Heart left ventricle (tissue), 16 donors: ENCODE data around the gene SCLT1. TPM values are rescaled to one million over a fixed set of nuclear protein-coding genes. Genes with fewer than 3 reads are reported as not detected.

Experiments used
- ATAC-seq, 4 donors: fragments of 200-7000 bp; cut with Tn5 transposase; one replicate each; pipeline ENCODE4 v1.9.1; 2020 to 2022; ENCODE audit warnings: moderate library complexity in 4 of 4, mild to moderate bottlenecking in 3 of 4, moderate number of reproducible peaks in 1 of 4
- DNase-seq, 5 donors: peaks; one replicate each; pipeline ENCODE4 v3.0.0-alpha.2; 2020
- H3K27ac ChIP-seq, 12 donors: fragments of 200-600 bp; sonication (generic) in 4 of 12; one replicate each; pipeline versions ENCODE4 v1.5.0 to v1.8.0; 2016 to 2022; ENCODE audit warnings: mild to moderate bottlenecking in 2 of 12
- H3K27me3 ChIP-seq, 9 donors: fragments of 200-600 bp; sonication (generic) in 2 of 9; one replicate each; pipeline versions ENCODE4 v1.5.1 to v1.8.0; 2016 to 2022; ENCODE audit warnings: mild to moderate bottlenecking in 3 of 9
- H3K36me3 ChIP-seq, 9 donors: fragments of 200-600 bp; sonication (generic) in 2 of 9; one replicate each; pipeline versions ENCODE4 v1.5.0 to v1.8.0; 2018 to 2022; ENCODE audit warnings: mild to moderate bottlenecking in 2 of 9
- H3K4me1 ChIP-seq, 12 donors: fragments of 200-600 bp; sonication (generic) in 4 of 12; one replicate each; pipeline versions ENCODE4 v1.5.0 to v1.8.0; 2016 to 2022; ENCODE audit warnings: mild to moderate bottlenecking in 3 of 12
- H3K4me3 ChIP-seq, 12 donors: fragments of 200-600 bp; sonication (generic) in 4 of 12; one replicate each; pipeline versions ENCODE4 v1.5.0 to v1.8.0; 2017 to 2022; ENCODE audit warnings: mild to moderate bottlenecking in 9 of 12, moderate library complexity in 4 of 12
- H3K9me3 ChIP-seq, 12 donors: fragments of 200-600 bp; sonication (generic) in 4 of 12; one replicate each; pipeline versions ENCODE4 v1.5.0 to v1.8.0; 2016 to 2022; ENCODE audit warnings: mild to moderate bottlenecking in 1 of 12
- CTCF ChIP-seq, 12 donors: fragments of 200-600 bp; sonication (generic) in 4 of 12; IDR thresholded peaks; one replicate each; pipeline versions ENCODE4 v1.5.0 to v1.8.0; 2018 to 2022; ENCODE audit warnings: antibody characterized with exemption in 12 of 12, mild to moderate bottlenecking in 5 of 12
- POLR2A ChIP-seq, 2 donors: fragments of 450-650 bp; IDR thresholded peaks; one replicate each; pipeline ENCODE4 v1.6.1; 2017; ENCODE audit warnings: antibody characterized with exemption in 2 of 2, mild to moderate bottlenecking in 2 of 2, moderate library complexity in 2 of 2
- WGBS, 4 donors: extraction: QIAGEN DNeasy Blood & Tissue Kit in 2 of 4; methylation state at CpG; one replicate each; pipeline versions ENCODE4 v1.1.5 to v1.1.7; 2013 to 2018; 5-methylcytosine and 5-hydroxymethylcytosine counted together
- intact Hi-C, 10 donors: fragments of 100-400 bp; cut with DNase I; formaldehyde crosslinking; loops; one replicate each; pipeline versions ENCODE4 v1.11.1 to v1.14.2; 2022
- polyA plus RNA-seq, 2 donors: library from polyadenylated mRNA; stranded (reverse); fragments of 200-250 nt; gene quantifications; one replicate each; pipeline ENCODE4 v1.2.3, GENCODE V29; 2013
- total RNA-seq, 9 donors: library from RNA; depleted of rRNA in 2 of 9; stranded (reverse); fragments of >200 nt in 2 of 9; fragmentation: NEBNext Ultra II Directional in 3 of 9; extraction: Animal tissue kit (Norgen Biotek cat#: 25700) in 3 of 9; gene quantifications; one replicate each; pipeline versions ENCODE4 v1.1.0 to v1.2.4, GENCODE V29; 2016 to 2023
- donor health status: ischemic (EF 13 %, LVEDD 7.1; RV severe dilation, severe dysfunction).
- donor health status: healthy with polysubstance abuse.
- donor health status: DM: no; HTN: yes; CAD: no.
- donor health status: DM: no; HTN: no; CAD: no.
- donor health status: ischemic (EF 25% LVEDD 6.9; RV normal size, moderate dysfunction).
- donor health status: ischemic (EF 25% LVEDD 5.7; RV mildly dilated, moderate dysfunction).
- donor health status: healthy.
- donor health status: DM: yes; HTN: yes; CAD: no.
- donor health status: ischemic (EF 35%, LVEDD 5.7; RV mildly dilated, moderate dysfunction).
- donor health status: nonischemic (EF 11% LVEDD 7.7; RV severe dilation, severe dysfunction).
- donor health status: DM: yes; HTN: yes; CAD: no.
- donor health status: PGD.
- donor health status: ischemic (EF 29% LVEDD 5.4; RV normal size, mild dysfunction).
- donor health status: nonischemic (EF 23%, LVEDD 6.1; RV moderate dilation, normal function).

The SCLT1 gene
- total and polyA plus RNA-seq, 11 donors: 3.4 to 13.7 (median 10.1) TPM

GRCh38 chr4:128868758-128869157, 224.6 kb downstream of the SCLT1 start:
- peaks cover 0 to 97% (median 74%) of the 10 kb centered on the region in 9 donors for H3K36me3 ChIP-seq
- TF ChIP-seq CTCF (IDR thresholded peaks at IDR 0.05) (no peak), POLR2A (IDR thresholded peaks at IDR 0.05) (no peak)
- no peaks in the 10 kb centered on the region for H3K9me3 ChIP-seq
- H3K27me3 ChIP-seq: no peaks in the 10 kb centered on the region
- H3K4me3 ChIP-seq: no peak overlapping the region
- WGBS, 4 donors: 91 to 98% (median 95%) methylated on average over 3 of the region's 3 CpGs
- H3K27ac ChIP-seq: no peak overlapping the region
- DNase-seq (no peak), ATAC-seq (no peak)
- peaks cover 0 to 1% (median 0%) of the 10 kb centered on the region in 12 donors for H3K4me1 ChIP-seq
- intact Hi-C loops: loop anchor here in 6 of 10 donors (5.0 to 10.0 kb wide), 6 partner anchors 84 to 676 kb away; partner anchors contain the start of gene PGRMC2 (in 2 of the 6)

- Histone ChIP-seq H3K36me3 (peaks cover 0 to 90% (median 71%) of the 10 kb centered on the region in 9 donors), H3K4me3 (no peak overlapping the region), H3K27me3 (no peaks in the 10 kb centered on the region), H3K27ac (no peak overlapping the region), H3K4me1 (peaks cover 0 to 20% (median 7%) of the 10 kb centered on the region in 12 donors), H3K9me3 (no peaks in the 10 kb centered on the region)
- DNase-seq: no peak
- WGBS, 4 donors: 71 to 90% (median 79%) methylated on average over 1 of the region's 1 CpG
- intact Hi-C loops: loop anchor here in 6 of 10 donors (5.0 to 10.0 kb wide), 6 partner anchors 82 to 674 kb away; partner anchors contain the start of gene PGRMC2 (in 2 of the 6)
- ATAC-seq: no peak
- TF ChIP-seq CTCF (IDR thresholded peaks at IDR 0.05) (no peak), POLR2A (IDR thresholded peaks at IDR 0.05) (no peak)
Observed at GRCh38 chr4:128866691-128867090, 226.6 kb downstream of the SCLT1 start.

GRCh38 chr4:128866269-128866668, 227.1 kb downstream of the SCLT1 start:
- H3K4me3 ChIP-seq: no peak overlapping the region
- intact Hi-C loops: loop anchor here in 6 of 10 donors (5.0 to 10.0 kb wide), 6 partner anchors 81 to 674 kb away; partner anchors contain the start of gene PGRMC2 (in 2 of the 6)
- TF ChIP-seq POLR2A (IDR thresholded peaks at IDR 0.05): no peak
- TF ChIP-seq CTCF (IDR thresholded peaks at IDR 0.05): no peak
- DNase-seq (no peak), ATAC-seq (no peak)
- H3K4me1 ChIP-seq: peaks cover 0 to 20% (median 7%) of the 10 kb centered on the region in 12 donors
- H3K27me3 ChIP-seq: no peaks in the 10 kb centered on the region
- WGBS, 4 donors: 88 to 95% (median 94%) methylated on average over 2 of the region's 2 CpGs
- H3K9me3 ChIP-seq: no peaks in the 10 kb centered on the region
- peaks cover 0 to 90% (median 71%) of the 10 kb centered on the region in 9 donors for H3K36me3 ChIP-seq
- H3K27ac ChIP-seq: no peak overlapping the region

- Histone ChIP-seq H3K4me3 (no peak overlapping the region), H3K9me3 (no peaks in the 10 kb centered on the region), H3K27me3 (no peaks in the 10 kb centered on the region), H3K4me1 (peaks cover 0 to 29% (median 15%) of the 10 kb centered on the region in 12 donors), H3K27ac (no peak overlapping the region), H3K36me3 (peaks cover 0 to 87% (median 71%) of the 10 kb centered on the region in 9 donors)
- DNase-seq (no peak), ATAC-seq (no peak)
- 74 to 92% (median 78%) methylated on average over 2 of the region's 2 CpGs for WGBS, 4 donors
- TF ChIP-seq CTCF (IDR thresholded peaks at IDR 0.05): no peak
- no peak for TF ChIP-seq POLR2A (IDR thresholded peaks at IDR 0.05)
- intact Hi-C loops: loop anchor here in 7 of 10 donors (2.0 to 10.0 kb wide), 7 partner anchors 80 to 673 kb away; partner anchors contain the start of gene PGRMC2 (in 2 of the 7)
Observed at GRCh38 chr4:128865132-128865531, 228.2 kb downstream of the SCLT1 start.
